HepG2 (cell line): Measurements from ENCODE around the gene KRTAP1-4. TPM values are rescaled to one million over a fixed set of nuclear protein-coding genes. Genes with fewer than 3 reads are reported as not detected.
A peak's percentile ranks its signal among the peaks of the same experiment; 100 is the strongest.

ENCODE experiments used
- BCL3 ChIP-seq: sonication (generic); formaldehyde crosslinking; IDR thresholded peaks from 2 replicates; pipeline ENCODE4 v1.5.1; 2020; ENCODE audit warnings: mild to moderate bottlenecking, missing genetic modification reagents, moderate library complexity
- EEA1 ChIP-seq: sonication (generic); formaldehyde crosslinking; IDR thresholded peaks from 2 replicates; pipeline ENCODE4 v1.5.1; 2020; ENCODE audit warnings: mild to moderate bottlenecking, missing genetic modification reagents, borderline replicate concordance
- ETV5 ChIP-seq: IDR thresholded peaks from 2 replicates; pipeline ENCODE4 v1.6.1; 2018; ENCODE audit warnings: missing biosample characterization, missing genetic modification reagents, inconsistent platforms, borderline replicate concordance
- GRHL1 ChIP-seq: sonication (generic); formaldehyde crosslinking; conservative IDR thresholded peaks from 2 replicates; pipeline ENCODE4 v1.8.0; 2022; ENCODE audit warnings: missing genetic modification reagents
- KLF15 ChIP-seq: sonication (generic); formaldehyde crosslinking; IDR thresholded peaks from 2 replicates; pipeline ENCODE4 v1.8.1; 2023; ENCODE audit warnings: borderline replicate concordance, mild to moderate bottlenecking, inconsistent platforms, missing genetic modification reagents, mixed read lengths
- KLF6 ChIP-seq: IDR thresholded peaks from 2 replicates; pipeline ENCODE4 v1.8.0; 2016; ENCODE audit warnings: missing biosample characterization, missing genetic modification reagents
- RAD51 ChIP-seq: fragments of 450-650 bp; IDR thresholded peaks from 2 replicates; pipeline ENCODE4 v1.6.1; 2016; ENCODE audit warnings: borderline replicate concordance
- TCF7 ChIP-seq: sonication (generic); IDR thresholded peaks from 2 replicates; pipeline ENCODE4 v1.6.1; 2016; ENCODE audit warnings: antibody characterized with exemption, low read depth
- ZFY ChIP-seq: sonication (generic); formaldehyde crosslinking; IDR thresholded peaks from 2 replicates; pipeline ENCODE4 v1.4.0; 2020; ENCODE audit warnings: missing genetic modification reagents
- ZFYVE20 ChIP-seq: sonication (generic); formaldehyde crosslinking; IDR thresholded peaks from 2 replicates; pipeline ENCODE4 v1.8.0; 2023; ENCODE audit warnings: low read depth, mild to moderate bottlenecking, moderate library complexity, missing genetic modification reagents, borderline replicate concordance
- ZNF407 ChIP-seq: sonication (generic); formaldehyde crosslinking; IDR thresholded peaks from one replicate; pipeline ENCODE4 v1.5.1; 2020; ENCODE audit warnings: mild to moderate bottlenecking, missing genetic modification reagents; ENCODE audit errors: not compliant biosample characterization
- ZNF777 ChIP-seq: sonication (generic); formaldehyde crosslinking; IDR thresholded peaks from 2 replicates; pipeline ENCODE4 v1.4.0; 2020; ENCODE audit warnings: missing genetic modification reagents
- ZNF781 ChIP-seq: sonication (generic); formaldehyde crosslinking; IDR thresholded peaks from 2 replicates; pipeline ENCODE4 v1.5.1; 2020; ENCODE audit warnings: borderline replicate concordance, mild to moderate bottlenecking, missing genetic modification reagents; ENCODE audit errors: not compliant biosample characterization
- polyA plus RNA-seq, 8 experiments: library from polyadenylated mRNA; depleted of rRNA in 3 of 8; stranded (reverse) in 7 of 8; unstranded in 1 of 8; fragments of >200 nt; fragmentation: Illumina TruSeq in 4 of 8; extraction: Trizol in 4 of 8; gene quantifications; 2 replicates each; pipeline versions ENCODE4 v1.2.1 to v1.2.3, GENCODE V29; 2011 to 2016; ENCODE audit warnings: low read depth in 4 of 8, missing spikeins in 1 of 8, mixed read lengths in 1 of 8; ENCODE audit not compliant: insufficient read depth in 1 of 8
- total RNA-seq, 5 experiments: library from RNA; depleted of rRNA; stranded (reverse); fragments of >200 nt; fragmentation: Illumina TruSeq; extraction: Trizol; gene quantifications; 2 replicates each; pipeline ENCODE4 v1.2.3, GENCODE V29; 2016; ENCODE audit warnings: low read depth in 1 of 5
- TF ChIP-seq, protein P1 (sequence below): sonication (generic); formaldehyde crosslinking; IDR thresholded peaks from 2 replicates; pipeline ENCODE4 v1.5.0; 2020; ENCODE audit warnings: mild to moderate bottlenecking, missing genetic modification reagents, borderline replicate concordance
- TF ChIP-seq, protein P2 (sequence below): sonication (generic); formaldehyde crosslinking; IDR thresholded peaks from 2 replicates; pipeline ENCODE4 v1.4.0; 2020; ENCODE audit warnings: missing genetic modification reagents, low read depth, mild to moderate bottlenecking, borderline replicate concordance

The KRTAP1-4 gene
- total and polyA plus RNA-seq, 2 of the 13 experiments (the other 11 are each of a cell fraction or from before 2014, with no cell fraction given) = not detected

DNA sequence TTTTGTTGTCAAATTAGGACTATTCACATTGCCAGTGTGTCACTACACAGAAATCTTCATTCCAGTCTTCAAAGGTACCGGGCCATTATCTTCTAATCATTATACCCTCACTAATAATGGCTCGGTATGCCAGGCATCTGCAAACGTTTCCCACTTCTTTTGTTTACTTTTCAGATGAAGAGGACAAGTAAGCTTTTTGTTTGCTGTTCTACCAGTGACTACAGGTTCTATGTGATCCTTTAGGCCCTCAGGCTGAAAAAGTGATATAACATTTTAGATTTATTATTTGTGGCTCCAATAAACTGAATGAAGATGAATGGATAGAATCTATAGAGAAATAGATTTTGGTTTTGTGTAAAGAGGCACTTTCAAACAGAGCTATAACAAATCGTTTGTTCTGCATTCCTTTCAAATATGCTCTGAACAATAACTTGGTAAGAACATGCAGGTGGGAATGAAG lies 20.7 kb downstream of the KRTAP1-4 start (continued):
- TF ChIP-seq BCL3 (CRISPR knock-in tag) (no peak), TCF7 (peak; percentile 98), ZNF781 (CRISPR knock-in tag) (no peak), ETV5 (CRISPR knock-in tag) (peak; percentile 58; the same call in 1 of the 2 replicates), ZNF407 (no peak), KLF15 (CRISPR knock-in tag) (no peak), ZFYVE20 (CRISPR knock-in tag) (no peak), ZFY (CRISPR knock-in tag) (no peak), ZNF777 (CRISPR knock-in tag) (0 out of 2 replicates have a peak, but pooled peaks have one; percentile 27), GRHL1 (CRISPR knock-in tag) (no peak), RAD51 (no peak), EEA1 (CRISPR knock-in tag) (no peak), KLF6 (CRISPR knock-in tag) (0 out of 2 replicates have a peak, but pooled peaks have one; percentile 42)
- TF ChIP-seq, protein P1, sequence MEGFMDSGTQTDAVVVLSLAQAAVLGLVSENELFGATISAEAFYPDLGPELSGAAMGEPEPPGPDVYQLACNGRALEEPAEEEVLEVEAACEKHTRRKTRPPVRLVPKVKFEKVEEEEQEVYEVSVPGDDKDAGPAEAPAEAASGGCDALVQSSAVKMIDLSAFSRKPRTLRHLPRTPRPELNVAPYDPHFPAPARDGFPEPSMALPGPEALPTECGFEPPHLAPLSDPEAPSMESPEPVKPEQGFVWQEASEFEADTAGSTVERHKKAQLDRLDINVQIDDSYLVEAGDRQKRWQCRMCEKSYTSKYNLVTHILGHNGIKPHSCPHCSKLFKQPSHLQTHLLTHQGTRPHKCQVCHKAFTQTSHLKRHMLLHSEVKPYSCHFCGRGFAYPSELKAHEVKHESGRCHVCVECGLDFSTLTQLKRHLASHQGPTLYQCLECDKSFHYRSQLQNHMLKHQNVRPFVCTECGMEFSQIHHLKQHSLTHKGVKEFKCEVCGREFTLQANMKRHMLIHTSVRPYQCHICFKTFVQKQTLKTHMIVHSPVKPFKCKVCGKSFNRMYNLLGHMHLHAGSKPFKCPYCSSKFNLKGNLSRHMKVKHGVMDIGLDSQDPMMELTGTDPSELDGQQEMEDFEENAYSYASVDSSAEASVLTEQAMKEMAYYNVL (CRISPR knock-in tag) = peak; percentile 50; the same call in 1 of the 2 replicates
- TF ChIP-seq, protein P2, sequence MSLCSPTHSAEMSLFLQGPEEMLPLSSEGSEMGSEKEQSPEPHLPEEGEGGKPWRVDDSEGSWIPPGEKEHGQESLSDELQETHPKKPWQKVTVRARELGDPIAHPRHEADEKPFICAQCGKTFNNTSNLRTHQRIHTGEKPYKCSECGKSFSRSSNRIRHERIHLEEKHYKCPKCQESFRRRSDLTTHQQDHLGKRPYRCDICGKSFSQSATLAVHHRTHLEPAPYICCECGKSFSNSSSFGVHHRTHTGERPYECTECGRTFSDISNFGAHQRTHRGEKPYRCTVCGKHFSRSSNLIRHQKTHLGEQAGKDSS (CRISPR knock-in tag) = no peak
